ENCODE results near the gene ZSCAN21.

Gene ZSCAN21

GRCh38 chr7:100101016-100101862 lies 51.7 kb downstream of the ZSCAN21 start, which contains the start of the genes AP4M1 and MCM7:
Gene AP4M1 (plus strand): TSS chr7:100101643. CDS start chr7:100101715, 72 bp downstream.
Gene MCM7 (minus strand): TSS chr7:100101397. CDS start chr7:100101294, 103 bp downstream.
- peak; percentile 99 for DNase-seq

GRCh38 chr7:100102950-100103840 lies 53.6 kb downstream of the ZSCAN21 start:
- DNase-seq = no peak

GRCh38 chr7:100105534-100105933 lies 56.0 kb downstream of the ZSCAN21 start:
- no peak for DNase-seq

- DNase-seq = no peak
Observed at GRCh38 chr7:100106633-100107032, 57.1 kb downstream of the ZSCAN21 start.

- DNase-seq = no peak
Observed at GRCh38 chr7:100107125-100107737, 57.7 kb downstream of the ZSCAN21 start.

GRCh38 chr7:100107890-100108289 lies 58.3 kb downstream of the ZSCAN21 start:
- no peak for DNase-seq

GRCh38 chr7:100109521-100110163 lies 60.1 kb downstream of the ZSCAN21 start:
- no peak for DNase-seq

- DNase-seq = no peak
Observed at GRCh38 chr7:100111156-100111555, 61.6 kb downstream of the ZSCAN21 start.

- DNase-seq = no peak
Observed at GRCh38 chr7:100111914-100112313, 62.3 kb downstream of the ZSCAN21 start.

Measured in midbrain (tissue), 1 donor.